Hepatocyte (in vitro differentiated cells): ENCODE measurements around the gene CTCFL.

Experiments used
- EZH2 ChIP-seq: fragments of 200-600 bp; sonication (generic); IDR thresholded peaks from 2 replicates; pipeline ENCODE4 v1.6.1; 2016; ENCODE audit warnings: antibody characterized with exemption, mild to moderate bottlenecking, borderline replicate concordance
- EZH2phosphoT487 ChIP-seq: fragments of 200-600 bp; sonication (generic); IDR thresholded peaks from one replicate; pipeline ENCODE4 v1.6.1; 2018; ENCODE audit warnings: antibody characterized with exemption, mild to moderate bottlenecking, low read depth, moderate library complexity; ENCODE audit not compliant: unreplicated experiment, severe bottlenecking
- TF ChIP-seq, protein P1 (sequence below): fragments of 200-600 bp; sonication (generic); IDR thresholded peaks from 2 replicates; pipeline ENCODE4 v1.5.1; 2016; ENCODE audit warnings: antibody characterized with exemption, mild to moderate bottlenecking; ENCODE audit not compliant: poor library complexity

DNA sequence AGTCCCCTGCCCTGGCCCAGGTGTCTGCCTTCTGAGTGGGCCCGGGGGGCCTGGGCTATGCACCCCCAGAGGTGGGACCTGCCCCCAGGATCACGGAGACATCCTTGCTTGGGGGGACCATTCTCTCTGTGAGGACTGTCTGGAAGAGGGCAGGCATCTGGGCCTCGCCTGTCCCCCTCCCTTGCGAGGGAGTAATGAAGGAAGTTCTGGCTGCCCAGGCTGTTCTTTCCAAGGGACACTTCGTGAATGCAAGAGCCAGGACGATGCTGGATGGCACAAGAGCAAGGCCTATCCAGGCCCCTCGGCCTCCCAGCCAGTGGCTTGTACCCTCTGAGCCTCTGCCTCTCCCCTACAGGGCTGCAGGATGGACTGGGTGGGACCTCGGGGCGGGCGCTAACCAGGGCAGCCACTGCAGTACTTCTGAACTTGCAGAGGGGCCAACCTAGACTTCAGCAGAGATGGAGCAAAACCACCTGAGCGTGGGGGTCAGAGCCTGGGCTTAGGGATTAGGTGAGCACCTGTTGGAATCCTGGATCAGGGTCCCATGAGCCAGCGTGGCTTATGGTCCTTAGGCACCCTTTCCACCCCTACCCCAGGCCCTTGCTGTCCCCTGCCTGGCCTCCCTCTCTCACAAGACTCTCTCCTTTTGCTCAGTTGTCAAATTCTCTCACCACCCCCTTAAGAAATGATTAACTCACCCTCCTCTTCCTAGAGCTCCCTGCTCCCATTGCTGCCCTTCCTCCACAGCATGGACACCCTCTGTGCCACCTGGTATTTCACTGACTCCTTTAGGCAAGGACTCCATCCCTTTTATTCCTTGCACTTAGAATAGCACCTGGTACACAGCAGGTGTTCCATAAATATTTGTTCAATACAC is 53.2 kb downstream of the CTCFL start:
- TF ChIP-seq, protein P1, sequence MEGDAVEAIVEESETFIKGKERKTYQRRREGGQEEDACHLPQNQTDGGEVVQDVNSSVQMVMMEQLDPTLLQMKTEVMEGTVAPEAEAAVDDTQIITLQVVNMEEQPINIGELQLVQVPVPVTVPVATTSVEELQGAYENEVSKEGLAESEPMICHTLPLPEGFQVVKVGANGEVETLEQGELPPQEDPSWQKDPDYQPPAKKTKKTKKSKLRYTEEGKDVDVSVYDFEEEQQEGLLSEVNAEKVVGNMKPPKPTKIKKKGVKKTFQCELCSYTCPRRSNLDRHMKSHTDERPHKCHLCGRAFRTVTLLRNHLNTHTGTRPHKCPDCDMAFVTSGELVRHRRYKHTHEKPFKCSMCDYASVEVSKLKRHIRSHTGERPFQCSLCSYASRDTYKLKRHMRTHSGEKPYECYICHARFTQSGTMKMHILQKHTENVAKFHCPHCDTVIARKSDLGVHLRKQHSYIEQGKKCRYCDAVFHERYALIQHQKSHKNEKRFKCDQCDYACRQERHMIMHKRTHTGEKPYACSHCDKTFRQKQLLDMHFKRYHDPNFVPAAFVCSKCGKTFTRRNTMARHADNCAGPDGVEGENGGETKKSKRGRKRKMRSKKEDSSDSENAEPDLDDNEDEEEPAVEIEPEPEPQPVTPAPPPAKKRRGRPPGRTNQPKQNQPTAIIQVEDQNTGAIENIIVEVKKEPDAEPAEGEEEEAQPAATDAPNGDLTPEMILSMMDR, result no peak
- TF ChIP-seq EZH2phosphoT487, result no peak
- no peak for TF ChIP-seq EZH2
